Cardiac fibroblast (primary cell): ENCODE results near the gene CCDC127.

Experiments
- DNase-seq, 2 donors: peaks; one replicate each; pipeline versions ENCODE4 v3.0.0 to v3.0.0-alpha.2; 2010; ENCODE audit warnings: low read depth in 2 of 2
- H3K4me3 ChIP-seq, 2 donors: replicated peaks in 1 of 2; 1 replicate in 1 of 2; 2 replicates in 1 of 2; pipeline ENCODE4 v1.5.1; 2011; ENCODE audit warnings: low read depth in 2 of 2, low read length in 2 of 2, mild to moderate bottlenecking in 2 of 2, moderate library complexity in 1 of 2
- TF ChIP-seq, protein P1 (sequence below): IDR thresholded peaks from one replicate; pipeline ENCODE4 v1.5.1; 2011; ENCODE audit warnings: low read depth, mild to moderate bottlenecking, low read length, inconsistent platforms

Gene CCDC127

DNA sequence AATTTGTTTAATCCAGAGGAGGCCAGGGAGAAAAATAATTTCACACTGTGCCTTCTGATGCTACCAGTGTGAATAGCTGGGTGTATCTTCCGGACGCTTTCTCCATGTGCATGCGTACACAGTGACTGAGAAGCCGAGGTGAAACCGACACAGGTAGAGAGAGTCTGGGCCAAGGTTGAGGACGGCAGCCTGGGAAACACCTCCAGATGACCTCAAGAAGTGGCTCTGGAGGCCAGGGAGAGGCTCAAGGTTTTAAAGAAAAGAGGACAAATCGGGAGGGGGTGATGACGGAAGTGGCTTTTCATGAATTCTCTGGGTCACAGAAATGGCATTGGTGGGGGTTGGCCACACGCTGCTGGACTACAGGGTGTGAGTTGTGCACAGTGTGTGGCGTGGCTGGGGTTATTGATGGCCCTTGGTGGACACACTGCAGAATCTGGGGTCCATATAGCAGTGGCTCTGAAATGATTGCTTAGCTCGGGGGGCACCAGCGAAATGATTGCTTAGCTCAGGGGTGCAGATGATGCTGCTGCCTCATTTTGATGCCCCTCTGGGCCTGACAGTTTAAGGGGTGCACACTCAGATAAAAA is 60.7 kb downstream of the CCDC127 start:
- TF ChIP-seq, protein P1, sequence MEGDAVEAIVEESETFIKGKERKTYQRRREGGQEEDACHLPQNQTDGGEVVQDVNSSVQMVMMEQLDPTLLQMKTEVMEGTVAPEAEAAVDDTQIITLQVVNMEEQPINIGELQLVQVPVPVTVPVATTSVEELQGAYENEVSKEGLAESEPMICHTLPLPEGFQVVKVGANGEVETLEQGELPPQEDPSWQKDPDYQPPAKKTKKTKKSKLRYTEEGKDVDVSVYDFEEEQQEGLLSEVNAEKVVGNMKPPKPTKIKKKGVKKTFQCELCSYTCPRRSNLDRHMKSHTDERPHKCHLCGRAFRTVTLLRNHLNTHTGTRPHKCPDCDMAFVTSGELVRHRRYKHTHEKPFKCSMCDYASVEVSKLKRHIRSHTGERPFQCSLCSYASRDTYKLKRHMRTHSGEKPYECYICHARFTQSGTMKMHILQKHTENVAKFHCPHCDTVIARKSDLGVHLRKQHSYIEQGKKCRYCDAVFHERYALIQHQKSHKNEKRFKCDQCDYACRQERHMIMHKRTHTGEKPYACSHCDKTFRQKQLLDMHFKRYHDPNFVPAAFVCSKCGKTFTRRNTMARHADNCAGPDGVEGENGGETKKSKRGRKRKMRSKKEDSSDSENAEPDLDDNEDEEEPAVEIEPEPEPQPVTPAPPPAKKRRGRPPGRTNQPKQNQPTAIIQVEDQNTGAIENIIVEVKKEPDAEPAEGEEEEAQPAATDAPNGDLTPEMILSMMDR: no peak
- no peak overlapping the region for H3K4me3 ChIP-seq
- no peak for DNase-seq

DNA sequence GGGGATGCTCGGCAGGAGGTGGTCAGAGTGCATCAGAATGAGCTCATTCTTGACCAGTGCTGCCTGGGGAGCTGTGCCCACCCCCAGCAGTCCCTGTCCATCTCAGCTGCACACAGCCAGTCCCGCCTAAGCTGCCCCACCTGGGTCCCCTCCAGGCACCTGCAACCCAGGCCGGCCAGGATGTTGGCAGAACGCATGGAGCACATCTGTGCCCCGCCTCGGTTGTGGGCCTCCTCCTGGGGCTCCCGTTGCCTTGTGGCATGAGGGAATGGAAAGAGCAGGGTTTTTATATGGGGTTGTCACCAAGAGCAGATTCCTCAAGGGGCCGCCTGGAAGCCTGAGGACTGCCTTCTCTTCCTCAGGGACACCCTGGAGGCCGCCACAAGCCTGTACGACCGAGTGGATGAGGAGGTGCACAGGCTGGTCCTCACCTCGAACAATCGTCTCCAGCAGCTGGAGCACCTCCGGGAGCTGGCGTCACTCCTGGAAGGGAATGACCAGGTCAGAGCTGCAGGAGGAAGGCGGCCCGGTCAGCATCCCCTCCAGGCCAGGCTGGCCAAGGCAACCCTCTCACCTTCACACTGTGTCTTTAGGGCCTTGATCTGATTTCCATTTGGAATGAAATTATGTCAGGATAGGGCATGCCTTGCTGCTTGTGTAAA is 61.4 kb downstream of the CCDC127 start:
- TF ChIP-seq, protein P1: no peak
- H3K4me3 ChIP-seq: no peak overlapping the region
- DNase-seq: no peak

DNA sequence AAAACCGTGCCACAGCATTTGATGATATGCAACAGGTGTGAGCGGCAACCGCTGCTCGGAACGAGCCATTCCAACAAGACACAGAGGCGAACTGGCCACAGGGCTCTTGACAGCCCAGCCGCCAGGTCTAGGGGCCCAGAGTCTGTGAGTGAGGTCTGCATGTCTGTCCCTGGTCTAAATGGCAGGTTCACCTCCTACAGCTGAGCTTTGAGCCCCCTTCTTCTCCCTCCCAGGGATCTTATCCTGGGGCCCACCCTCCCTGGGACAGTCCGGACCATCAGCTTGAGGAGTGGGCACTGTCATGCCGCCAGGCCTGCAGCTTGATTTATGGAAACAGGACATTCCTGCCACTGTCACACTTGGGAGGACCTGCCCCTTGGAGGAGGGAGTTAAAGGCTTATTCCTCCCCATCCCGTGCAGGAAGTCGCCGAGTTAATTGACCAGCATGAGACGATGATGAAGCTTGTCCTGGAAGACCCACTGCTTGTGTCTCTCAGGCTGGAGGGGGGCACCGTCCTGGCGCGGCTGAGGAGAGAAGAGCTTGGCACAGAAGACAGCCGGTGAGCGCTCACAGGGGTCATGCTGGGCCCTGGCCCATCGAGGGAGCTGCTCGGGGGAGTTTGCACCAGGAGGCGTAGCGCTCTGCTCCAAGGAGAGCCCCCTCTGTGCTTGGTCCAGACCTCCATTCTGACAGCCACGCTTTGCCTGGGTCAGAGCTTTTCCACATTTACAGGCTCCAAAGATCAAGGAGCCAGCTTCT is 62.1 kb downstream of the CCDC127 start:
- TF ChIP-seq, protein P1: no peak
- no peak overlapping the region for H3K4me3 ChIP-seq

DNA sequence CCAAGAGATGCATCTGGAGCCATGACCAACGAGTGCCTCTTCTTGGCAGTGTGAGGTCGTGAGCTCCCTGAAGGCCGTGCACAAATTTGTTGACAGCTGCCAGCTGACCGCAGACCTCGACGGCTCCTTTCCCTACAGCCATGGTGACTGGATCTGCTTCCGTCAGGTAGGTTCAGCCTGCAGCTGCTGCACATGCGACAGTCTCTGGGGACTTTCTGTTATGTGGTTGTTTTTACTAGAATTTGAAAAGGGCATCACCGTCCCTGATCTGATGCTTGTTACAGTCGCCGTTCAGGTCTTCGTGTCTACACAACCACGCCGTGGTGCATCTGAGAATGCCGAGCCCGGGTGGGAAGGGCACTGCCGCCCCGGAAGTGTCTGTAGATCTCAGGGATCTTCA is 63.1 kb downstream of the CCDC127 start:
- TF ChIP-seq, protein P1: no peak
- no peak for DNase-seq
- H3K4me3 ChIP-seq: no peak overlapping the region

More for the DNA sequence above, 62.1 kb downstream of the CCDC127 start:
- DNase-seq: no peak

DNA sequence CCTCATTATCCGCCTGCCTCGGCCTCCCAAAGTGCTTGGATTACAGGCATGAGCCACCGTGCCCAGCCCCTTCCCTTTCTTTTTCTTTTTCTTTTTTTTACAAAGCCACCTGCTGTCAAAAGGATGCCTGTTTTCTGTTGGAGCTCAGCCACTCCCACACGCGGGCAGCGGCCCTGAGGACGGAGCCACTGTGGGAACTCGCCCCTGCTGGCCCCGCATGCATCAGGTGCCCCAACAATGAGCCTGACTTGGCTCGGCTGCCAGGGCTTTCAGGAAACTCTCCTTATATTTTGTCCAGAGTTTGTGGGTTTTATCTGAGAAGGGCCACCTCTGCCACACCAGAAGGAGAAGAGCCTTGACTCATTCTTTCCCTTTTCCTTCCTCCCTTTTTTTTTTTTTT is 63.7 kb downstream of the CCDC127 start:
- no peak overlapping the region for H3K4me3 ChIP-seq
- no peak for DNase-seq
- TF ChIP-seq, protein P1: no peak

DNA sequence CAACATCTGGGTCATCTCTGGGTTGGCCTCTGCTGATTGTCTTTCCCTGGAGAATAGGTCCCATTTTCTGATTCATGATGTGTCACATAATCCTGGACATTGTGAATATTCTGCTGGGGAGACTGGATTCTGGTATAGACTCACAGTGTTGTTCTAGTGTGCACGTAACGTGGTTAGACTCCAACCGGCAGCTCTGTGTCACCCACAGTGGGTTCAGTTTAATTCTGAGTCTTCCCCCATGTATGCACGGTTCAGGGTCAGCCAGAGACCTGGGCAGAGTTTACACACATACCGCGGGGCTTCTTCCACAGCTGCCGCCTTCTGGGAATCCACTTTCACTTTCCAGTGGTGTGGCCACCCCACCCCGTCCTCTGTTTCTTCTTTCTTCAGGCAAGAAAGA is 64.7 kb downstream of the CCDC127 start:
- DNase-seq: peak in 1 of 2 donors; percentile 61
- H3K4me3 ChIP-seq: no peak overlapping the region
- TF ChIP-seq, protein P1: no peak
